NCI-H2196 treated with DMSO at 0.1 percent for 48 hours (cell line): ENCODE results near the gene CHRNA7.

Experiments used
- DNase-seq: peaks from one replicate; lab custom pipeline; 2025; ENCODE audit not compliant: unreplicated experiment; lab: John Stamatoyannopoulos, UW

Gene CHRNA7

DNA sequence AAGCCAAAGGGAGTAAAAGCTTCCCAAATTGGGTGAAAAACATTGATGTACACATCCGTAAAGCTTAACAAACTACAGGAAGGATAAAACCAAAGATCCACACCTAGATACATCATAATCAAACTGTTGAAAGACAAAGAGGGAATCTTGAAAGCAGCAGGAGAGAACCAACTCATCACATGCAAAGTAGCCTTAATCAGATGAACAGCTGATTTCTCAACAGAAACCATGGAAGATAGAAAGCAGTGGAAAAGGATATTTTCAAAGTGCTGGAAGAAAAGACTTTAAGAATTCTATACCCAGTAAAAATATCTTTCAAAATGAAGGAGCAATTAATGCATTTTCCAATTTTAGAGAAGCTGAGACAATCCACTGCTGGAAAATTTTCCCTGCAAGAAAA lies 36.8 kb downstream of the CHRNA7 start:
- no peak for DNase-seq

DNA sequence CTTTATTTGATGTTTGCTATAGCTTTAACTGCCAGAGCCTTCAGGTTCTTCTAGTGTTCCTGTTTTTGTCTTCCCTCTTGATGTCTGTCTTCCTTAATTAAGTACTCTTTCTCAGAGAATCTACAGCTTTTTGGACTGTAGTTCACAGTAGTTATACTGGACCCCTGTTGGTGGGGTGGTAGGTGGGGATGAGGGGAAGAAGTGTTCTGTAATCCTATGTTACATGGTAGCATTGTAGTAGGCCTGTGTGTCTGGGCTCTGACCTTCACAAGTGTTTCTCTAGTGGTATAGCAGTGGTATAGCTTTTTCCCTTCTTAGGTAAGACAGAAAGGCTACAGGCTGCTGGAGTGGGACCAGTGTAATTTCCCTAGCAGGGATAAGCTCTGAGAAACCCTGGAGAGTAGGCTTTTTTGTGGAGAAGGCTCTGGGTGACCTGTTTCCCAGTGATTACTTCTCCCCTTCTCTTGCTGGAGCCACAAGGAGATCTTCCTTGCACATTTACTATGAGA lies 59.6 kb downstream of the CHRNA7 start:
- no peak for DNase-seq

DNA sequence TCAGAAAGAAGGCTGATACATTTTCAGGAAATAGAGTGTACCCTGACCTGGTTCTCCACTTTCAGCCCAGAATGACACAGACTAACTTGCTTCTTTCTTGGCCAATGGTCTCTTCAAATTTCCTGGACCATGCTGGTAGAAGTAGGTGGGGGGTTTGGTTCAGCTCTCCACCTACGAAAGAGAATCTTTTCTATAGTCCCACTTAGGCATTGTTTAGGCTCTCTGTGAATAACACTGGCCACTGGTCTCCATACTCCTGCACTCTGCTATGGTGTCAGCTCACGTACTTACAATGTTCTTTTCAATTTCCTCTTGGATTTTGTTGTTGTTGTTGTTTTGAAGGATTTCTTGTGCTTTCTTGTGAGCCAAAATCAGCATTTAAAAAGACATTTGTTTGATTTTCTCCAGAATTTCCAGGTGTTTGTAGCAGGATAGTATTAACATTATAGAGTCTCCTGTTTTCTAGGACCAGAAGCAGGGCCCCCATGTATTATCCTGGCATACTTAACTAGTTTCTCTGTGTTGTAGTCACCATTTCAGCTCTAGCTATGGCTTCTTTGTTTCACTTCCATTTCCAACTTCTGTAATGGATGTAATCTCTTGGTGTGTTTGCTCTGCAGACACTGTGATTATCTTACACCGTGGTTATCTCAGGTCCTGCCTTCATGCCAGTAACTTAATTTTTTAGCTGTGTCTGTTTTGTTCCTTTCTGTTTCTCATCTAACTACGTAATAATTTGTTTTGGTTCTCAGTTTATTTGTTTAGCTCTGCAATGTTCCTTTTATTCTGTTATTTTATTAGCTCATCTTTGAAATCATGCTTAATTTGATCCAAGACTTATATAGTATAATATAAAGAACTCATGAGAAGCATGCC lies 61.4 kb downstream of the CHRNA7 start:
- no peak for DNase-seq

DNA sequence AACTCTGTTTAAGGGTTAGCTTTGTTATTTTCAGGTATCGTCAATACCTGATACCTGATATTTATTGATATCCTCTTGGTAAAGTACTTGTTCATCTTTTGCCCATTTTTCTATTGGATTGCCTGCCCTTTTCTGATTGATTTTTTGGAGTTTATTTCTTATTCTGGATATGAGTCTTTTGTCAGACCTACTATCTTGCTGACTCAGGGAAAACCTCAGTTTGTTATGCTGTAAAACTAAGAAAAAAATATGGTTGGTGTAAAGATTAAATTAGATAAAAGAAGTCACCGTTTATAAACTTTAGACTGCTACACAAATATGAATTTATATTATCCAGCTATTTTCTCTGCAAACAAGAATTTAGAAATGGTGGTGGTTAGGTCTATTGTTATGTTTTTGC lies 65.9 kb downstream of the CHRNA7 start:
- DNase-seq = no peak

- DNase-seq = no peak
Measured at GRCh38 chr15:32096916-32097617, 66.8 kb downstream of the CHRNA7 start.

DNA sequence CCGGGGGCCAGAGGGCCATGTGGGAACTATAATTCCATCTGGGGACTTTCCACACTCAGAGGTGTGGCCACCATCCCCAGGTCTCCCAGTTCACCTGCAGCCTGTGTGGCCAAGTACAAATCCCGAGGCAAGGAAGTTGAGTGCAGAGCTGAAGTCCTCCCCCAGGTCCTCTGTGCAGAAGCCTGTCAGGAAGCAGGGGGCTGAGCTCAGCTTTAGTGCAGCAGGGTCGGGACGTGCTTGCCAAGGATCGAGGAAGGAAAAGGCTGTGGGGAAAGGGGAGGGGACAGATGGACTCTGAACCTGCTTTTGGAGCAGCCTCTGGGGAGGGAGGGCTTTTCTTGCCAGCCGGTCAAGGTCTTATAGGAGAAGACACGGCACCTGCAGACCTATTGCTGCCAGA lies 67.7 kb downstream of the CHRNA7 start:
- no peak for DNase-seq

DNA sequence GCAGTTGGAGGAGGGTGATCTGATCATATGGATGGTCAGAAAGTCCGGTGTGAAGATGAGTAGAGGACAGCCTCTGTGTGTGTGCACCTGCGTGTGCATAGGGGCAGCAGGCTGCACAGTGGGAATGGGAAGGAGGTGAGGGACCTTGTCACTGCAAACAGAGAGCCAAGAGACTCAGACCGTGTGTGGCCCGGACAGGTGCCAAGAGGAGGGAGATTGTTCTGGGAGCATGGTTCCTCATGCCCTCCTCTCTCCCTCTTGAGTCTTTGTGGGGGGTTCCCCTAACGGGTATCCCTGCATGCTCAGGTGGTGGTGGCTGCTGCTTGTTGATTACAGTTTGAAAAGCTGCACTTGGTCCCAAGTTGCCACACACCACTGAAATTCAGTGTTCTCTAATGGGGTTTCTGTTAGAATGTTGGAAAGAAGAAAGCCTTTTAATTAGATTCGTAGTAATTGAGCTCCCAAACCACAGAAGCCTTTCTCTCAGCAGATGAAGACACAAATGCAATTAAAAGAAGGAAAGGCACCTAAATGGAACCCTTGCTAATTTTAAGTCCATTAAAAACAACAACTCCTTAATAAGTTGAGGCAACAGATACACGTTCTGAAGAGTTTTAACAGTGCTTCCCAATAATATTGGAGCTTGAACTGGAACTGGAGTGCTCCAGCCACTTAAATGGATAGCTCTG lies 68.9 kb downstream of the CHRNA7 start:
- DNase-seq = no peak

- no peak for DNase-seq
Measured at GRCh38 chr15:32099956-32100684, 69.8 kb downstream of the CHRNA7 start.

DNA sequence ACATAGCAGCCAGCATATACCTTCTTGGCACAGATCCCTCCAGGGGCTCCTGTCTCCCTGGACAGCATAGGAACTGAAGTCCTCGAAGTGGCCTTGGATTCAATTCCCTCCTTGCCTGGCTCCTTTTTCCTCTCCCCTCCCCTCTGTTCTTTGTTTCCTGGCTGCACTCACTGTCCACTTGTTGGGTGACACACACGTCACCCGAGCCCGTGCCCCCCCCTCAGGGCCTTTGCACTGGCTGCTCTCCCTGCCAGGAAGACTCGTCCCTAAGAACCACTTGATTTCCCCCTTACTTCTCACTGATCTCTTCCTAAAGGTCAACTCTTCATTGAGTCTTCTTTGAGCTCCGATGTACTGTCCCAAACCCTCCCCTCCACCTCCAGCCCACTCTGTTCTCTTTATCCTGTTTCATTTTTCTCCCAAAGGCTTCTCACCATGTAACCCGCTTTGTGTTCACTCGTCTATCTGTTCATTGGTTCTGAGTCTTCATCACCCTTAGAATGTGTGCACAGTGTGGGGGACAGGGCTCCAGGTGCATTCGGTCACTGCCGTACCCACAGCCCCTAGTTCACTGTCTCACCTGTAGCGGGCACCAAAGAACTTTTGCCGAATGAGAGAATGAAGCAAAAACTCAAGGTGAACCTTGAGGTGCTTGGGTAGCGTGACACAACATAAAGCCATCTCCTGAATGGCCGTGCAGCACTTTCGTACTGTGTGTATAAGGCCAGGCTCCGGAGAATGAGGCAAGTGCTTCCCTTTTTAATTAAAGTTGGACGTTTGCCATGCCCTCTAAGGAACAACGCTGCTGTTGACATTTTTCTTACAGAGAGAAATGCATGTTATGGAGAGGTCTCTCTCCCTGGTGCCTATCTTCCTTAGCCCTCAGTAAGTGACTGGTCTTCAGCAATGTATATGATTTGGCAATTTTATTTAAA lies 74.0 kb downstream of the CHRNA7 start:
- DNase-seq = no peak

DNA sequence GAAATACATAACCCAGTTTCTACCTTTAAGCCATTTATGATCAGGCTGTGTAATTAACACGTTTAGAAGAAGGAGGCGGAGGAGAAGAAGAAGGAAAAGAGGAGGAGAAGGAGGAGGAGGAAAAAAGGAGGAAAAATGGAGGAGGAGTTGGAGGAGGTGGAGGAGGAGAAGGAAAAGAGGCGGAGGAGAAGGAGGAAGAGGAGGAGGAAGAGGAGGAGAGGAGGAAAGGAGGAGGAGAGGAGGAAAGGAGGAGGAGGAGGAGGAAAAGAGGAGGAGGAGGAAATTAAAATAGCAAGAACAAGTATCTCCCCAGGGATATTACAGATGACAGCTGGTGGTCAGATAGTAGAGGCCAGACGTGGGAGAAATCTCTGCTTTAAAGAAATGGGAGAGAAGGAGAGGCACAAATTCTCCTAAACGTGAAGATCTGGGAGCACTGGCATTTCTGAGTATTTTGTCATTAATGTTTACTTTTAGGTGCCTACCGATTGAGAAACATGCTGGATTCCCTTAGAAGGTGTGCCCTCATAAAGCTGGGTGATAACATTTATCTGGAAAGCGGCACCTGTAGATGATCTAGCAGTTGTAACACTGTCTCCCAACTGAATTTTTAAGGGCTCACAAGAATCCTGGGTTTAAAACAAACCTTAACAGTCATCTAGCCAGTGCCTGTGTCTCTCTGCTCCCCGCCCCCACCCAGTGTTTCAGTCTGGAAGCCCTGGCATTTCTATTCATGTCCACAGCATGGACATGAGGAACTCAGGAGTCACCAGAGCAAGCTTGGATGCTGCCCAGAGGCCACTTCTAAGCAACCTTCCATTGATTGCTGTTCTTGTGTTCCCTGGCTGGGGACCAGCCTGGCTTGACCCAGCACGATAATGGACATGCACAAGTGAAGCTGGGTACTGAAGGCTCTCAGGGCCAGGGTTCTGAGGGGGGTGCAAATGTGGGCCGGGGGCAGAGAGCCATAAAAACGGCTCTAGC lies 75.2 kb downstream of the CHRNA7 start:
- DNase-seq = no peak

DNA sequence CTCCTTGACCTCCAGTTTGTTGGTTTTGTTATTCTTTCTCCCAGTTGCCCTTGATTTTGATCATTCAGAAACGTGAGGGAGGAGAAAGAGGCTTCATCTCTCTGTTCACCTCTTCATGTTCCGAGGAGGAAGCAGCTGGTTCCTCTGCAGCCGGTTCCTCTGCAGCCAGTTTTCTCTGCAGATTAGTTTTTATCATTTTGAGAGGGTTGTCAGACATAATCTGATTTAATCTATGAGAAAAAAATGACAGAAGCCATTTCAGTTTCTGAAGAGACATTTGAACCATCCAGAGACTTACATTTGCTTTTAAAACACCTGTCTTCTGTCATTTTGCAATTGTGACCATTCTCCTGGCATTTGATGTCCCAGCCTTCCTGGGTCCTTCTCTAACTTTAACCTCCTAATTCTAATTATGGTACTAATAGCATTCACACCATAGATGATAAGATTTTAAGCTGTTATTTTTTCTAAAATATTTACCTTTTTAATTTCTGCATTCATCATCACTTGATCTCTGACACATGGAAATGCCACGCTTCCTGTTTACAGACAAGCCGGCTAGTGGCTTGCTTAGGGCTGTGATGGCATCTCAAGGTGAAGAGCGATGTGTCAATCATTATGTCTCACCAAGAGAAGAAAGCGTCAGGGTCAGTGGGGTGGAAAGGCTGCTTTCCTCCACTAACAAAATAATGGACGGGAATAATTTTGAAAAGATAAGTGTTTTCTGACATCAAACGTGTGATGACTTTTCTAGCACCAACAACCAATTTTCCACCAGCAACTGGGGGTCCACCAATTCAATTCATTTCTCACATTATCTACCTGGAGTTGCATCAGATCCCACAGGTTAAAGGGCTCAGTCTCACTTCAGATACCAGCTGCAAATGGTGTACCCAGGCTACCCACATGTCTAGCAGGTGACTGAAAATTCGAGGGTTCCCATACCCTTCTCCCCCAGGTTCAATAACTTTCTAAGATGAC lies 76.4 kb downstream of the CHRNA7 start:
- DNase-seq = no peak

- DNase-seq = no peak
Measured at GRCh38 chr15:32107477-32108080, 77.3 kb downstream of the CHRNA7 start.

- no peak for DNase-seq
Measured at GRCh38 chr15:32108661-32109060, 78.3 kb downstream of the CHRNA7 start.

GRCh38 chr15:32112101-32112500 lies 81.8 kb downstream of the CHRNA7 start:
- no peak for DNase-seq

DNA sequence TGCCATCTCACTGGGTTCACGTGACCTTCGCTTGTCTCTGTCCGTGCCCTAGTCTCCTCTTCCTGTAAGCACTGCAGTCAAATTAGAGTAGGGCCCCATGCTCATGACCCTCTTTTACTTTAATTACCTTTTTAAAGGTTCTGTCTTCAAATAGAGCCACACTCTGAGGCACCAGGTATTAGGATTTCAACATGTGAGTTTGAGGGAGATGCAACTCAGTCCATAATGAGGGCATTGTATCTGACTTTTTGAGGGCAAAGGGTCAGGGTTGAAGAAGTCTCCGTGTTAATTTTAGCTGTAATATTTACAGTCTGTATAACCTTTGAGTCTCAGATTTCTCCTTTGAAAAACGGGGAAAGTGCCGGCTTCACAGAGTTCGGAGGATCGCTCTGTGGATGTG lies 82.9 kb downstream of the CHRNA7 start:
- DNase-seq = no peak

DNA sequence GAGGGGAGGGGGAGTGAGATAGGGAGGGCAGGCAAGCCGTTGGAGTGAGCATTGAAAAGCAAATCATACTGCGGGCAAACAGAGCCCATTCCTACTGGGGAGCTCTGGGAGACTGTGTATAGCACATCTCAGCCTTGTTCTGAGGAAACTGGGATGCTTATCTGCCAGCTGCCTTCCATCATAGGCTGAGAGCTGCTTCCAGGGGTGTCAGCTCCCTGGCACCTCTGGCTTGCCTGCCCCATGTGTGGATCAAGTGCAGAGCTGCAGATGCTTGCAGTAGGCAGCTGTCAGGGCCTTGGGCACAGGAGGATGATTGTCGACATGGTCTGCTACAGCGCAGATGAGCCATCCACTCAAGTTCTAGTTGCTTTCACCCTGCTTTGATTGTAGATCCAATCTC lies 86.8 kb downstream of the CHRNA7 start:
- no peak for DNase-seq

DNA sequence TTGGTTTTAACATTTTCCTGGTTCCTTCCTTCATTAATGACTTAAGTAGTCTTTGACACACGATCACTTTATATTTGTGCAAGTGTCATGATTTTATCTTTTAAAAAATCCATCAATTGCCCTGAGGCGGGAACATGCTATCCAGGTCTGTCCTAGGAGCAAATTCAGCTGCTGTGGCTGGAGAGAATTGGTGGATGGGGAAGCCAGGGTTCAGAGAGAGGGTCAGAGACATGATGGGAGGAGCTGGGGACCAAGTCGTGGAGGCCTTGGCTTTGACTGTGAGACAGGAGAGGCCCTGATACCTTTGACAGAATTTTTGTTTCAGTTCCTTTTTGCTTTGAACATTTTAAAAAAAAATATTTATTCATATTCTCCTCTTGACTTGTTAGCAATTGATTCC lies 89.0 kb downstream of the CHRNA7 start:
- DNase-seq = no peak
